Vagina (tissue), 2 donors: ENCODE data around the gene NPRL2. TPM values are rescaled to one million over a fixed set of nuclear protein-coding genes. Genes with fewer than 3 reads are reported as not detected.

ENCODE experiments used
- DNase-seq, 2 donors: peaks; one replicate each; pipeline ENCODE4 v3.0.0-alpha.2; 2017; ENCODE audit errors: extremely low spot score in 2 of 2
- H3K27ac ChIP-seq: fragments of 200-600 bp; sonication (generic); one replicate; pipeline ENCODE4 v1.5.1; 2019
- H3K27me3 ChIP-seq: fragments of 200-600 bp; sonication (generic); one replicate; pipeline ENCODE4 v1.5.1; 2019
- H3K36me3 ChIP-seq, 2 donors: fragments of 200-600 bp; sonication (generic); one replicate each; pipeline ENCODE4 v1.5.1; 2017 to 2019
- H3K4me1 ChIP-seq: fragments of 200-600 bp; sonication (generic); one replicate; pipeline ENCODE4 v1.5.1; 2019
- H3K4me3 ChIP-seq, 2 donors: fragments of 200-600 bp; sonication (generic); 1 replicate in 1 of 2; 2 replicates in 1 of 2; pipeline ENCODE4 v1.5.1; 2016 to 2019
- H3K9me3 ChIP-seq: fragments of 200-600 bp; sonication (generic); one replicate; pipeline ENCODE4 v1.5.1; 2019
- CTCF ChIP-seq, 3 experiments: fragments of 450-650 bp in 2 of 3; fragments of 200-600 bp in 1 of 3; sonication (generic) in 1 of 3; IDR thresholded peaks; one replicate each; pipeline ENCODE4 v1.5.1; 2017 to 2019; ENCODE audit warnings: antibody characterized with exemption in 3 of 3, mild to moderate bottlenecking in 2 of 3, moderate library complexity in 2 of 3
- POLR2A ChIP-seq, 2 donors: fragments of 450-650 bp; IDR thresholded peaks; one replicate each; pipeline ENCODE4 v1.6.1; 2017; ENCODE audit warnings: antibody characterized with exemption in 2 of 2, mild to moderate bottlenecking in 2 of 2, moderate library complexity in 2 of 2
- POLR2AphosphoS5 ChIP-seq, 2 donors: sonication (generic); formaldehyde crosslinking; IDR thresholded peaks; one replicate each; pipeline ENCODE4 v1.9.0; 2017; ENCODE audit warnings: antibody characterized with exemption in 2 of 2, mild to moderate bottlenecking in 2 of 2, low read depth in 1 of 2; ENCODE audit not compliant: insufficient read depth in 1 of 2
- intact Hi-C: fragments of 100-400 bp; cut with DNase I; formaldehyde crosslinking; loops from one replicate; pipeline ENCODE4 v1.15.1; 2023
- total RNA-seq: library from RNA; depleted of rRNA; stranded (reverse); fragments of >200 nt; gene quantifications from one replicate; pipeline ENCODE4 v1.2.3, GENCODE V29; 2016

The NPRL2 gene
- total RNA-seq, 1 donor from 2014 or later = 17.2 TPM

- TF ChIP-seq POLR2AphosphoS5 (IDR thresholded peaks at IDR 0.05; ENCODE audit: insufficient read depth in 1 of 2, low read depth in 1 of 2) (no peak), CTCF (IDR thresholded peaks at IDR 0.05) (no peak), POLR2A (IDR thresholded peaks at IDR 0.05) (no peak)
- intact Hi-C loops = loop anchor here (5.0 kb wide), 1 partner anchor 1863 kb away; no protein-coding TSS in a partner anchor
- Histone ChIP-seq H3K27me3 (no peaks in the 10 kb centered on the region), H3K27ac (no peak overlapping the region), H3K9me3 (no peaks in the 10 kb centered on the region), H3K4me3 (no peak overlapping the region), H3K4me1 (peaks cover 3% of the 10 kb centered on the region), H3K36me3 (no peaks in the 10 kb centered on the region)
- DNase-seq = no peak
Measured at GRCh38 chr3:50385754-50386153, 35.2 kb upstream of the NPRL2 start.

DNA sequence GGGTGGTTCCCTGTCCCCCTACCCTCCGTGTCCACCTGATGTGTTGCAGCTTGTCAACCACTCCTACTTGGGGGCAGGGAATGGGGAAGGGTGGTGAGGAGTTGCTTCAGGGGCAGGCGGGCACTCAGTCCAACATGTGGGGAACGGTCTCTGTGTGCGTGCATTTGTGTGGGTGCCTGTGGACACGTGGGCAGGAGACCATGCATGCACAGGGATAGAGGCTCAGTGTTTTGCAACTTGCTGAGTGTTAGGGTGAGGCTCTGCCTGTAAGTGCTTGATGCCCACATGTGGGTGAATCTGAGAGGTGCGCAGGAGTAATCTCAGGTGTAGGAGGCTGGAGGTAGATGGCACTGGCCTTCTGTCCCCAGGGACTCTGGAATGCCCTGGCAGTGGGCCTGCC is 33.2 kb upstream of the NPRL2 start:
- Histone ChIP-seq H3K27ac (no peak overlapping the region), H3K36me3 (no peaks in the 10 kb centered on the region), H3K9me3 (no peaks in the 10 kb centered on the region), H3K4me1 (no peaks in the 10 kb centered on the region), H3K27me3 (no peaks in the 10 kb centered on the region), H3K4me3 (no peak overlapping the region)
- intact Hi-C loops = no loop called here
- TF ChIP-seq POLR2AphosphoS5 (IDR thresholded peaks at IDR 0.05; ENCODE audit: insufficient read depth in 1 of 2, low read depth in 1 of 2) = no peak
- no peak for TF ChIP-seq CTCF (IDR thresholded peaks at IDR 0.05)
- TF ChIP-seq POLR2A (IDR thresholded peaks at IDR 0.05) = no peak
- no peak for DNase-seq

- DNase-seq = no peak
- Histone ChIP-seq H3K36me3 (no peaks in the 10 kb centered on the region), H3K27ac (no peak overlapping the region)
Measured at GRCh38 chr3:50382722-50383121, 32.1 kb upstream of the NPRL2 start.

DNA sequence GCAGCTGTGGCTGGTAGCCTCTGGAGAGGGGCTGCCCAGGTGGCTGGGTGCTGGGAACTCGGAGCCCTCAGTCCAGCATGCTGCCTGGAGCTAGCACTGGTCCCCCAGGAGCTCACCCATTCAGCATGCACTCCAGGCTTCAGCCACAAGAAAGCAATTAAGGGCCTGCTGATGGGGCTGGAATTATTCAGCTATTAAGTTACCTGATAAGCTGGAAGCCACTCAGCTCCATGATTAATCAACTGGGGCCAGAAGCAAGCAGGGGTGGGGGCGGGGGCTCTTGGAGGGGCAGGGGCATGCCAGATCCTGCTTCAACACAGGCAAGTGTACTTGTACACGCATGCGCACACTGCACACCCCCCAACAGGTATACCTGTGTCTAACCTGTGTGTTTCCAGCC is 30.8 kb upstream of the NPRL2 start:
- Histone ChIP-seq H3K36me3 (no peaks in the 10 kb centered on the region), H3K4me1 (no peaks in the 10 kb centered on the region), H3K27me3 (no peaks in the 10 kb centered on the region), H3K4me3 (no peak overlapping the region), H3K27ac (no peak overlapping the region), H3K9me3 (no peaks in the 10 kb centered on the region)
- intact Hi-C loops = no loop called here
- no peak for DNase-seq
- no peak for TF ChIP-seq CTCF (IDR thresholded peaks at IDR 0.05)

More at GRCh38 chr3:50382722-50383121, 32.1 kb upstream of the NPRL2 start:
- Histone ChIP-seq H3K9me3 (no peaks in the 10 kb centered on the region), H3K27me3 (no peaks in the 10 kb centered on the region), H3K4me3 (no peak overlapping the region), H3K4me1 (no peaks in the 10 kb centered on the region)
- intact Hi-C loops = no loop called here
- TF ChIP-seq POLR2AphosphoS5 (IDR thresholded peaks at IDR 0.05; ENCODE audit: insufficient read depth in 1 of 2, low read depth in 1 of 2) (no peak), POLR2A (IDR thresholded peaks at IDR 0.05) (no peak), CTCF (IDR thresholded peaks at IDR 0.05) (no peak)

DNA sequence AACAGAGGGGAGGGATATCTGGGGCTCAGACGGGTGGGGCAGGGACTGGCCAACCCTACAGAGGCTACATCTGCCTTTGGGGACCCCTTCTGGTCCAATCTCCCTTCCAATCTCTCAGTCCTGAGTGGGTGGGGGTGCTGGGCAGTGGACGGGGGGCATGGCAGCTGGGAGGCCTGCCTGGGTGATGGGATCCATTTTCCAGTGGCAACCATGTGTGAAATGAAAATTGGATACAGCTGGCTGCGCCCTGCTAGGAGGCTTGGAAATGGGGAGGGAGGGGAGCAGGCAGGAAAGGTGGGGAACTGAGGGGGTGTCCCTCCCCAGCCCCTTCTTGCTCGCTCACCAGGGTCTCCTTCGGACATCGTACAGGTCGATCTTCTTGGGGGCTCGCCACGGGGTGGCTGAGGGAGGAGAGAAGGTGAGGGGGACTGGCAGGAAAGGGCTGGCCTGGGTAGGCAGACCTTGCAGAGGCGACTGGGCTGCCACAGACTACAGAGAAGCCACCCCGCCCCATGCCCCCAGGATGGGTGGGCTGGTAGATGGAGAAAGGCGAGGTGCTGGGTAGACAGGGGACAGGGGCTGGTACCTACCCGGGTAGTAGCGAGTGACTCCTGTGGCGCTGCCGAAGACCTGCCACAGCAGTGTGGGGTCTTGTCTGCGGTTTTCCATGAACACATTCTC is 30.0 kb upstream of the NPRL2 start:
- Histone ChIP-seq H3K27ac (no peak overlapping the region), H3K36me3 (no peaks in the 10 kb centered on the region), H3K4me3 (no peak overlapping the region), H3K9me3 (no peaks in the 10 kb centered on the region), H3K4me1 (no peaks in the 10 kb centered on the region), H3K27me3 (no peaks in the 10 kb centered on the region)
- TF ChIP-seq POLR2A (IDR thresholded peaks at IDR 0.05) (no peak), CTCF (IDR thresholded peaks at IDR 0.05) (no peak), POLR2AphosphoS5 (IDR thresholded peaks at IDR 0.05; ENCODE audit: insufficient read depth in 1 of 2, low read depth in 1 of 2) (no peak)
- intact Hi-C loops = no loop called here
- no peak for DNase-seq
